Measurements from ENCODE around the gene SNX13.
"Not testable (repeated sequence)": the region's sequence is repeated elsewhere in the genome, so short reads cannot be mapped to it uniquely, and the experiment has no call there.

SNX13 gene

GRCh38 chr7:17846935-17847334 is 93.4 kb downstream of the SNX13 start:
- no peak for DNase-seq

- DNase-seq: no peak
These were observed 95.1 kb downstream of the SNX13 start for GRCh38 chr7:17845197-17845547.

GRCh38 chr7:17844514-17845196 is 95.6 kb downstream of the SNX13 start:
- no peak for DNase-seq

- DNase-seq: no peak
These were observed 96.3 kb downstream of the SNX13 start for GRCh38 chr7:17844022-17844421.

GRCh38 chr7:17843041-17843440 is 97.3 kb downstream of the SNX13 start:
- DNase-seq: no peak

GRCh38 chr7:17832820-17833355 is 107.4 kb downstream of the SNX13 start:
- no peak for DNase-seq

GRCh38 chr7:17832242-17832641 is 108.1 kb downstream of the SNX13 start:
- DNase-seq: no peak

- no peak for DNase-seq
These were observed 110.1 kb downstream of the SNX13 start for GRCh38 chr7:17830206-17830605.

- DNase-seq: no peak
These were observed 111.3 kb downstream of the SNX13 start for GRCh38 chr7:17829001-17829400.

- no peak for DNase-seq
These were observed 117.6 kb downstream of the SNX13 start for GRCh38 chr7:17822547-17823173.

- no peak for DNase-seq
These were observed 123.4 kb downstream of the SNX13 start for GRCh38 chr7:17816903-17817302.

- DNase-seq: no peak
These were observed 125.0 kb downstream of the SNX13 start for GRCh38 chr7:17815318-17815717.

GRCh38 chr7:17814058-17814457 is 126.2 kb downstream of the SNX13 start:
- DNase-seq: no peak

GRCh38 chr7:17809215-17809614 is 131.1 kb downstream of the SNX13 start:
- DNase-seq: not testable (repeated sequence)

- no peak for DNase-seq
These were observed 133.1 kb downstream of the SNX13 start for GRCh38 chr7:17807242-17807641.

- no peak for DNase-seq
These were observed 133.7 kb downstream of the SNX13 start for GRCh38 chr7:17806631-17807030.

- no peak for DNase-seq
These were observed 138.2 kb downstream of the SNX13 start for GRCh38 chr7:17802056-17802455.

GRCh38 chr7:17792075-17792936 is 148.0 kb downstream of the SNX13 start:
- no peak for DNase-seq

GRCh38 chr7:17787257-17787656 is 153.0 kb downstream of the SNX13 start:
- no peak for DNase-seq

- DNase-seq: no peak
These were observed 153.9 kb downstream of the SNX13 start for GRCh38 chr7:17786314-17786852.

- DNase-seq: no peak
These were observed 158.1 kb downstream of the SNX13 start for GRCh38 chr7:17782216-17782549.

- DNase-seq: no peak
These were observed 158.6 kb downstream of the SNX13 start for GRCh38 chr7:17781491-17782215.

GRCh38 chr7:17779381-17779780 is 160.9 kb downstream of the SNX13 start:
- DNase-seq: no peak
